ENCODE results near the gene VPS16.

GRCh38 chr20:2794202-2794748 is 46.3 kb upstream of the VPS16 start:
- TF ChIP-seq CTCF (IDR thresholded peaks at IDR 0.05) (no peak), POLR2A (IDR thresholded peaks at IDR 0.05) (no peak)
